HG02973 (cell line): ENCODE results near the gene MYLK.

Experiments
- ATAC-seq: cut with Tn5 transposase; IDR thresholded peaks from one replicate; pipeline ENCODE4 v1.9.1; 2021; ENCODE audit warnings: moderate library complexity; ENCODE audit not compliant: unreplicated experiment

The MYLK gene

DNA sequence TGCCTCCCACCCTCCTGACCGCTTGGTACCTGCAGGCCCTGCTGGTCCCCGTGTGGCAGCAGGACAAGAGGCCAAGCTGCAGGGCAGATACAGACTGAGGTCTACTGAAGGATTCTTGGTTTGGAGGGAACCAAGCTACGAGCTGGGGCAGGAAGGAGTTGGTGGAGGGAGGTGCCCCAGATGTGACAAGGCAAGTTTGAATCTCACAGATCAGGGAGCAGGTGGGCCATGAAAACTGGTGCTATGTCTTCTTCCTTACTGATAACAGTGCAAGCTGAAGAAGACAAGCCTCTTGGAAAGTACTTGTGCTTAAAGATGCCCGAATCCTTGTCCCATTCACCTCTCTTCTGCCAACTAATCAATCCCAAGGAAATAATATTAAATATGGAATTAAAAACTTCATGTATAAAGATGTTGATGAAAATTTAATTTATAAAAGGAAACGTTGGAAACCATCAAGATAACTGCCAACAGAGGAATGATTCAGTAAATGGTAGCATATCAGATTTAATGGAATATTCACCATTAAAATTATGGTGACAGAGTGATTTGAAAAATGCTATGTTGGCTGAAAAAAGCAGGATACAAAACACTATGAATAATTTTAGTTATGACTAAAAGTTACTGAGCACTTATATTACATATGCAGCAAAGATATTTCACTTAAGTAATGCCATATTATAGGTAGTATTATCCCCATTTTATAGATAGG lies 107.9 kb downstream of the MYLK start:
- ATAC-seq = no peak

DNA sequence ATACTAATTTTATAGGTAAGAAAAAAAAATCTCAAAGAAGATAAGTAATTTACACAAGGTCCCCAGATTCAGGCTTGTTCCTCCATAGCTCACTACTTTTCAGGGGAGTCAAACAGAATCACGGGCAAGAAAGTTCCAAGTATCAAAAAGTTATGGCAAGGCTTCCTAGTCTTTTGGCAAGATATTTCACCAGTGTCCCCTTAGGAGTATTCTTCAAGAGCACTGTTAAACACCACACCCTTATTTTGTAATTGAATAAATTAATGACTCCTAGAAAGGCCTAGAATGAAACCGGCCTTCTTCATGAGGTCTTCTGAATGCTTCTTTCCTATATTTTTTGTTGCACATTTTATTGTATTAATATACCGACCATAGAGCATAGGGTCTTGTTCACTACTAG lies 109.7 kb downstream of the MYLK start:
- no peak for ATAC-seq

DNA sequence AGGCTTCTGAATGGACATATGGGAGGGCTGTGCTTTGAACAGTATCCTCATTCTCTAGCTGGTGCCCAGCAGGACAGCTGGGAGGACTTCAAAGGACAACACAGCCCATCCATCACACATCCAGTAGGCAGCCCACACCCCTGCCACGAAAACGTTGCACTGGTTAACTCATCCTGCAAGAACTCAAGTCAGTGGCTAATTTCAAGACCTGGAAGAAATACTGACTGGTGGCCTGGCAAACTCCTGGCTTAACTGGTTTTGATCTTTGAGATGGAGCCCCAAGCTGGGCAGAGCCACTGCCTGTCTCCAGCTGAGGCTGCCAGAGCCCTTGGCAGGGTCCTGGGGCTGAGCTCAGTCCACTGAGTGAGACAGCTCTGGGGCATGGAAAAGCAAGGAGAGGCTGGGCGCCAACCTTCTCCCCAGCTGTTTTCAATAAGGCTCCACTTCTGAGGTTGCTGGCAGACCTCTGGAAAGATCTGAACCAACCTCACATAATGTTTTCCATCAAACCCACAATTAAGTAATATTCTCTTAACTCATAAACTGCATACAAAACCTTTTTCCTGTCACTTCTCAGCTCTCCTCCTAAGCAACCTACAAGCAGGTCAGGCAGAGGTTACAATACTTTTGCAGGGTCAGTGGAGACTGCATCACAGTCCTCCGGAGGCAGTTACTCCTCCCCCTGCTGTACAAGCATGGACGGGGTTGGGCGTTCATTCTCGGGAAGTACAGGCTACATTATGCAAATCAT lies 110.3 kb downstream of the MYLK start:
- ATAC-seq = no peak

DNA sequence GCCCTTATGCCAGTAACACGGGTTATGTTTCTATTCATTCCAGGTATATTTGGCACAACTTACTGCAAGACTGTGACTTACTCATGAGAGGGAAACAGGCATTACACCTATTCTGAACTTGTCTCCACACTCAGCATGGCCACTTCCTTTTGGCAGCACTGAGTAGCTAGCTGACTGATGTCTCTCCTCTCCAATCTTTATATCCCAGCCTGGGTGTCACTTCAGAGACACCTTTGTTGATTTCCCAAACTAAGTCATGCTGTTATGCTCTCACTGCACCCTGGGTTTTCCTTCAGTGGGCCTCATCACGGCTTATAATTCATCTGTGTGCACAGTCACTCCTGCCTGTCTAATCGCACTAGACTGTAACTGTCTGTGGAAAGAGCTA lies 114.8 kb downstream of the MYLK start:
- ATAC-seq = no peak

DNA sequence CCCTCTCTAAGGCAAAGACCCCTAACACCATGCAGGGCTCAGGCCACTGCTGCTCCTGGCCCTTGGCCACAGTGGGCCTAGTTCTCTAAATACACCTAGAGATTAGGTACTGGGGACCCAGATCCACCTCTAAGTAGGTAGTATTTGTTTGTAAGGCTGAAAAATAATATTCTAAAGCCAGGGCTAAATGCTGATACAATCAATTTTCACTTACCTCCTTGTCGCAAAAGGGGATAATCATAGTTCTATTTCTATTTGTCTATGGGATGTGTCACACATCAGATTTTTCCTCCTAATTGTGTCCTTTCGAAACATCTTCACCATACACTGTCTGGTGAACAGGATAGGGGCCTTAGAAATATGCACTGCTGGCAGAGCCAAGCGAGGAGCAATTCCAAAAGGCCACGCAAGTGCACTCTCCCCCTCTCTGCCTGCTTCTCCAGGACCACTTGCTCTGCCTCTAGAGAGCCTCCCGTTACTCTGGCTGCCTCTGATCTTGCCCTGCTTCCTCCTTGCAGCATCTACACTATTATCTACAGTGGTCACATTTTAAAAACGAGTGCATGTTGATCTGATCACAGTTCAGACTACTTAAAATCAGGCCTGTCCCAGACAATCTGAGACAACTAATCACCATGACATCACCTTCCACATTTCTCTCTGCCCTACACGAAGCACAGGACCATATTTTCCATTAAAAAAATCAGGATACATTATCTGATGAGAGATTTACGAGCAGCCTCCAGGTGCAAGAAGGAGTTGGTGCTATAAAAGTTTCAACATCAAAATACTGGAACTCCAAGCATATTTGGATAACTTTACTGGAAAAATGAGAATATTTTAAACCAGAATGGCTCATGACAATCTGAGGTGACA lies 115.4 kb downstream of the MYLK start:
- no peak for ATAC-seq

DNA sequence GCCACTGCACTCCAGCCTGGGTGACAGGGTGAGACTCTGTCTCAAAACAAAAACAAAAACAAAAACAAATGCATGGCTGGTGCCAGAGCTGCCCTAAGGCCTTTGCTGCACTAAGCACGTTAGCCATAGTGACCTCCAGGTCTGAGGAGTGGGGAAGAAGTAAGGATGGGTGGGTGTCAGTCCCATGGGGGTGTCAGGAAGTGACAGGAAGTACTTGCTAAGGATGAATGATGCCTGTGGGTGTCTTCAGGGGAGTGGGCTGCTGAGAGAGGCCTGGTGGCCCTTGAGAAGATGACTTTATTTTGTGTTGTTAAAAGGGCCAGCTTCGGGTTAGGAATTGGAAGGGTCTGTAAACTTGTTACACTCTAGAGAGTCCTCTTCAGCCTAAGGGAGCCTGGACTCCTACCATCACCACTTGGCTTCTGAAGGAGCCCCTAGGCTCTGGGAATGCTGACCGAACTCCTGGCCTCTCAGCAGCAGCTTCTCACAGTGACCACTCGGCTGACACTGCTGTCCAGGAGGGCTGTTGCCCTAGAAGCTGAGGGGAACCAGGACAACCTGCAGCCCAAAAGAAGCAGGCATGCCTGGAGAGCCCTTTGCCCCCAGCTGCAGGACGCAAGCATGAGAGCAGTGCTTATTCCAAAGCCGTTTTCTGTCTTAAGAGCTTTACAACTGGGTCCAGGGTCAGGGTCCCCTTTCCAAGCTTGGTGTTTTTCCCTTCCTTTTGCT lies 116.4 kb downstream of the MYLK start:
- ATAC-seq = no peak

DNA sequence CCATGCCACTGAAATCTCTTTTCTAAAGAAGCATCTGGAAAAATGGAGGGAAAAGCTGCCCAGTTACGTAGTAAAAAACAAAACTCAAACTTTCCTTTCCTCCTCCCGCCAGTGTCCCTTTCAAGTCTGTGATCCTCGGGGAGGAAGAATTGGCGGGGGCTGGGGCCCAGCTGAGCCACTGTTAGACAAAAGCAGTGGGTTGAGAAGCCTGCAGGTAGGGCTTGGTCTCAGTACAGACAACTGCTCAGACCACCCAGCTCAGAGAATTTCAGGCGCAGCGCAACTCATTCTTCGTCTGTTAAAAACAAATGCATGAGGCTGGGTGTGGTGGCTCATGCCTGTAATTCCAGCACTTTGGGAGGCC lies 117.1 kb downstream of the MYLK start:
- no peak for ATAC-seq

DNA sequence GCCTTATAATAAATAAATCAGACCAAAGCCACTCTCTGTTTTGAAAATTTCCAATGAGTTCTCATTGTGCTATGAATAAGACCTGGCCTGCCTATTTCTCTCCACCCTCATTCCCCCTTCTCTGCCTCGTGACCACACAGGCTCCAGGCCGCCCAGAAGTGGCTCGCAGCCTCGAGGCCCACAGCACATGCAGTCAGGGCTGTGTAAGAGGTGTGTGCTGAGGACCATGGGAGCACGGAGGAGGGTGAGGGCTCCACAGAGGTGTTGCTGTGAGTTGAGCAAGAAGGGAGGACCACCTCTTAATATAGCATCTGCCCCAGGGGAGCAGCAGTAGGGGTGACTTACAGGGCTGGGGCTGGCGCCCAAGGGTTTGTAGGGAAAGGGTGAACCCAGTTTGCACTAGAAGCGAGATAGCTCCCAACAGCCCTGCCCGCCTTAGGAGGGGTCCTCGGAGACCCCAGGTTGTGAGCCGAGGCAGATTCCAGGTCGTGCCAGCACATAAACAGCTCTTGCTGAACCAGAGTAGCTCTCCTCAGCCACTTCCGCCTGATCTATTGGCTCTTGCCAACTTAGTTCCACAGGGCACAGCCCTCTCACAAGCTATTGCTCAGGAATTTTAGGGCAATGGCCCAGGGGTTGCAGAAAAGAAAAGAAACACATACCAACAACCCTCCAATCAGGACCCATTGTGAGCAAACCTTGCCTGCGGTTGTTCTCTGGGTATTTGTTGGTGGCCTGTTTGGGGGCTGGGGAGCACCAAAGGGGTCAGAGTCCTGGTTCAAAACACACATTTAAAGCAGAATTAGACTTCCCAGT lies 117.7 kb downstream of the MYLK start:
- no peak for ATAC-seq

DNA sequence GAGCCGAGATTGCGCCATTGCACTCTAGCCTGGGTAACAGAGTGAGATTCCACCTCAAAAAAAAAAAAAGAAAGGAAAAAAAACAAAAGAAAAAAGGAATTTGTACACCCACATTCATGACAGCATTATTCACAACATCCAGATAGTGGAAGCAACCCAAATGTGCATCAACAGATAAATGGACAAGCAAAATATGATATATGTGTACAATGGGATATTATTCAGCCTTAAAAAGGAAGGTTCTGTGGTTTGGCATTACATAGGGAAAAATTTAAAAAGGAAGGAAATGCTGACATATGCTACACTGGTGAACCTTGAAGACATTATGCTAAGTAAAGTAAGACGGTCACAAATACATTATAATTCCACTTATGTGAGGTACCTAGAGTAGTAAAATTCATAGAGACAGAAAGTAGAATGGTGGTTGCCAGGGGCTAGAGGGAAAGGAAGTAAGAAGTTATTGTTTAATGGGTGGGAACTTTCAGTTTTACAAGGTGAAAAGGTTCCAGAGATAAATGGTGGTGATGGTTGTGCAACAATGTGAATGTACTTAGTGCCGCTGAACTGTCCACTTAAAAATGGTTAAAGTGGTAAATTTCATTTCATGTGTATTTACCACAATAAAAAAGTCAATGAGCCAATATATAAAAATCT lies 118.5 kb downstream of the MYLK start:
- ATAC-seq = no peak

DNA sequence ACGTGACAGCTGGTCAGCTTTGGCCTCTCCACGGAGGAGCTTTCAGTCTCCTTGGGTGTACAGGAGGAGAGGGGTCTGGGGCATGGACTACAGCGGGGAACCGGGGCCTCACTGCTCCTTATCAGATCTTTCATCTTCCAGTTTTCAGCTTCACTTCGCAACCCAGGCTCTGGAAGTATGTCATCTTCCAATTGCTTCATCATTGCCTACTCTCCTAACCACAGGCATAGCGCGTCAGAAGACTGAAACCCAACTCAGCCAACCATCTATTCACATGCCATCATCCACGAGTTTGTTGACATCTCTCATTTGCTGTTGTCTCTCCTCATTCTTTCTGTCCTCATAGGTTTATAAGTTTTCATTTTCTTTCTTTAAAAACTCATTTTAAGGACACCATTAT lies 119.5 kb downstream of the MYLK start:
- no peak for ATAC-seq

DNA sequence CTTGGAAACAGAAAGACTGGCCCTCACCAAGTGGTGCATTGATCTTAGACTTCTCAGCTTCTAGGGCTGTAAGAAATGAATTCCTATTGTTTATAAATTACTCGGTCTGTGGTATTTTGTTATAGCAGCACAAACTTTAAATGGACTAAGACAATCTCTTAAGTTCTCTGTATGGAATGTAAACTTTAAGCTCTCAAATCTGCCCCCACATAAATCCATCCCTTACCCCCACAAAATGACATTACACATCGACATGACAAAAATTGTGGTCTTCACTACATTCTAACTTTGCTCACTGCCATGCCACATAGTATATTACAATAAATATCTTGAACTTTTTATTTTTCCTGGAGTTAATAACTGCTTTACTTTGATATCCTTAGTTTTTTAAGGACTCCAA lies 121.3 kb downstream of the MYLK start:
- ATAC-seq = no peak

DNA sequence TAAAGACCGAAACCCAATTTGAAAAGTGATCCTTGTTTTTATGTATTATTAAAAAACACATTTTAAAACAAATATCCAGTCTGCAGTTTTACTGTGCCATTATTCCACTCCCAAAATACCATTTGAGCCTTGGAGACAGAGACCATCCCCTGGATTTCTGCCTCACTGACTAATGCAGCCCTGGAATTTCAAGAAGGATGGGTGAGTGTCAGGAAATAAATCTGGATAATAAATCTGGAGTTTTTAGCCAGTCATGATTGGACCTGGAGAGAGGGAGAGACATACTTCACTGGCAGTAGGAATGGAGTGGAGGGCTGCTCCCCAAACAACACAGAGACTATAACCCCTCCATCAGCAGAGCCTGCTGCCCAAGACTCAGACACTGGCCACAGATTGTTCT lies 123.3 kb downstream of the MYLK start:
- no peak for ATAC-seq

DNA sequence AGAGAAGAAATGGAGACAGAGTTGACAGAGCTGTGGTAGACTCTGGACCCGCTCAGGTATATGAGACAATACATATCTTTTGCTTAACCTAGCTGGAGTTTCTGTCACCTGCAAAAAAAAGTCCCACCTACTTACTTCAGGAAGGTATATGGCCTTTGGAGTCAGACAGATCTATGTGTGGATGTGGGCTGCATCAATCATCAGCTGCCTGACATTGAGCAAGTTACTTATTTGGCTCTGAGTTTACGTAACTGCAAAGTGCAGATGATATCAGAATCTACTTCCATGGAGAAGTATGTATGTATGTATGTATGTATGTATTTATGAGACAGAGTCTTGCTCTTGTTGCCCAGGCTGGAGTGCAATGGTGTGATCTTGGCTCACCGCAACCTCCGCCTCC lies 124.3 kb downstream of the MYLK start:
- ATAC-seq = no peak

DNA sequence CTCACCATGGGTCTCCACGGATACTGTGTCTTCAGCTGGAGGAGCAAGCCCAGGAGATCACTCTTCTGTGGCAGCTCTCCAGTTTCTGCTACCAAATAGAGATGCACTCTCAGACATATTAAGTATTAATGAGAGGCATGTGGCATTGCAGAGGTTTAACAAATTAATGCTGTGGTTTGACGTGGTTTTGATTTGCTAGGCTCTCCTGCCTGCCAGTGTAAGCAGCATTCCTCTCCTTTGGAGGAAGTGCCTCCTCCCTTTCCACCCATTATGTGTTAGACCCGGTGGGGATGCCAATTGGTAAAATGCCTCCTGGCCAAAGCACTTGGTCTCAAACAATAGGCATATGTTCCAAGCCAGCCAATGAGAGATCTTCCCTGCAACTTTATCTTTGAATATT lies 124.8 kb downstream of the MYLK start:
- no peak for ATAC-seq

DNA sequence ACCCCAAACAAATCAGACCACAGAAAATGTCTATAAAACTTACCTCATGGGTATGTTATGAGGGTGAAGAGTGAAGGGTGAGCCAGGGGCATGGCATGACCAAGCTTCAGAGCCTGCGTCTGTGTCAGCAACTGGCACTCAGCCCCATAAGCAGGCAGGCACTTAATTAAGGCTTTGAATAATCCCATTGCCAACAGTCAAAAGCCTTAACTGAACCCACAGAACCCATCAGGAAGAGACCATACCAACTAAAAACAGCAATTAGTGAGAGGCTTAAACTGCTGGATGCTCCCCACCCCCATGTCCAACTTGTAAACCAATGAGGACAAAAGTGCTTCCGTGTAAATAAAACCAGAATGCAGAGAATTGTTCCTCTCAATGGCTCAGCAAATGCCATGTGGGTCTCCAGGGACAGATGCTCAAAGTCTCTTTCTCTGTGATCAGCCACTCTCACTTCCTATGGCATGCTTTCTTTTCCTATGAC lies 126.0 kb downstream of the MYLK start:
- ATAC-seq = no peak

DNA sequence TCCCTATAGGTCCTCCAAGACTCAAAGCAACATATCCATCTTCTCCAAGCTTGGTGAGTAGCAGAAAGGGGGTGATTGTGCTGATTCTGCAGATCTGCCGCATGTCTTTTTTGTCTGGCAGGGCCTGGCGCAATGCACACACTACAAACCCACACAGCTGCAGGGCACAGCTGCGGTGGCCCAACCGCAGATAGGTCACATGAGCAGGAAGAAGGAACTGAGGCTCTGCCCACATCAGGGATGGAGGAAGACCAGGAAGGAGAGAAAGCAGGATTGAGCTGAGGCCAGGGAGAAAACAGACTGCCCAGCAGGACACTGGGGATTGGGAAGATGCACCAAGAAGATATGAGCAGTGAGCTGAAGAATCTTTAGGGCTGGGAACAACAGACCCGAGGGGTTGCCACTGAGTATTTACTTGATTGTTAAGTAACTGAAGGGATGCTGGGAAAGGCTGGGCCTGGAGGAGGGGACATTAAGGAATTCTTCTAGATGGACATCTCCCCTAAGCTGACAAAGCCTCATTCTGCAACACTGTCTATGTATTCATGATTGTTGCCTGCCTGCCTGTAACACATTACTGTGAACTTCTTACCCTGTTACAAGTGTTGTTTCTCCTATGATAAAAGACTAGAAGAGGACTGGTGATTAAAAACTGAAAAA lies 126.7 kb downstream of the MYLK start:
- ATAC-seq = peak; percentile 44

DNA sequence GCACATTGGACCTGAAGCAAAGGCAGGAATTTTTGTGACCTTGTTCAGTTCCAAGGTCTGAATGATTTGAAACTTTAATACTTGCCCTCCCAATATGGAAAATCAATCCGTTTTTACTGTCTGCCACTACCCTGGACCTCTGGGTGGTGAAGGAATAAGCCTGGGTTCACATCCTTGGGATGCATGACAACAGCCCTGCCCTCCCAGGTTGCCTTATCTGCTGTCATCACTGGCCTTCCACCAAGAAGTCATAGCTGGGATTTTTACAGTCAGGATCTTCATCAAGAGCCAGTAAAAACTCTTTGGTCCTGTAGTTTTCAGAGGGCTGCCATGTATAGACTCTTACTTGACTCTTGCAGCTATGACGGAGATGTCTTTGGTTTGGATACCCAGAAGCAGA lies 128.6 kb downstream of the MYLK start:
- ATAC-seq = no peak

DNA sequence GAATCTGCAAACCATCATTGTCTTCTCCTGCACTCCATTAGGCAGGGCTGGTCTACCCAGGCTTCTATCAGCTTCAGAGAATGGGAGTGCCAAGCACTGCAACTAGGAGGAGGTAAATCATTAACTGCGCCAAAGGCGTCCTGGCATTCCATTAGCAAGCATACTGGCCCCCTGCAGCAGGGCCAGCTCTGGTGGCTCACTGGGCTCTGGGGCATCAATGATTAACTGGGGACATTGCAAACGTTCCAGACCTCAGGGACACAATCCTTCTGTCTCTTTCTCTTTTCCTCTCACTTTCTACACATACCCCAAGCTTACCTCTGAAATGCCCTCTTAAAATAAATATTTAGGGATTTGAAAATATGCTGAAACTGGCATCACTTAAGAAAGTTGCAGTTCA lies 129.0 kb downstream of the MYLK start:
- no peak for ATAC-seq

DNA sequence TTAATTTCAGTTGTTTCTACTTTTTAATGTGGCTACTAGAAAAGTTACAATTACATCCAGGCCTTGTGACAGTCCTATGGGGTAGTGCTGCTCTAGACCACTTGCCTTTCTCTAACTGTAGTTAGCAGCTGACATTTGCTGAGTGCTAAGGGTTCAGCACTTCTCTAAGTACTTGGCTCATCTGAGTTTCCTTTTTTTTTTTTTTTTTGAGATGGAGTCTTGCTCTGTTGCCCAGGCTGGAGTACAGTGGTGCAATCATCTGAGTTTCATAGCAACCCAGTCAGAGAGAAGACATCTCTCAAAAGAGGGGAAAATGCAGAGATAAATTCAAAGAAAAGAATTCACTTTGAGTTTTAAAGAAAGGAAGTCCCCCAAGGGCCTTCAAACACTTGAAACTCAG lies 130.8 kb downstream of the MYLK start:
- no peak for ATAC-seq
